Aorta (tissue), 5 donors: ENCODE measurements around the gene SLC27A1. TPM values are rescaled to one million over a fixed set of nuclear protein-coding genes. Genes with fewer than 3 reads are reported as not detected.
A peak's percentile ranks its signal among the peaks of the same experiment; 100 is the strongest.
"Not testable (repeated sequence)": the region's sequence is repeated elsewhere in the genome, so short reads cannot be mapped to it uniquely, and the experiment has no call there.

Experiments
- ATAC-seq: fragments of 200-7000 bp; cut with Tn5 transposase; one replicate; pipeline ENCODE4 v1.9.1; 2022; ENCODE audit warnings: moderate library complexity; ENCODE audit not compliant: low FRiP score
- DNase-seq, 2 donors: peaks; one replicate each; pipeline ENCODE4 v3.0.0-alpha.2; 2020
- H3K27ac ChIP-seq, 2 donors: one replicate each; pipeline ENCODE4 v1.5.1; 2013; ENCODE audit warnings: low read length in 2 of 2, mild to moderate bottlenecking in 2 of 2, moderate library complexity in 2 of 2, control low read depth in 1 of 2, inconsistent platforms in 1 of 2, low read depth in 1 of 2
- H3K27me3 ChIP-seq, 2 donors: one replicate each; pipeline ENCODE4 v1.6.1; 2013; ENCODE audit warnings: control low read depth in 1 of 2, low read length in 1 of 2, mild to moderate bottlenecking in 1 of 2, moderate library complexity in 1 of 2; ENCODE audit not compliant: insufficient read depth in 2 of 2, control insufficient read depth in 1 of 2
- H3K36me3 ChIP-seq, 2 donors: one replicate each; pipeline ENCODE4 v1.6.1; 2013; ENCODE audit warnings: control low read depth in 1 of 2, low read length in 1 of 2, mild to moderate bottlenecking in 1 of 2; ENCODE audit not compliant: insufficient read depth in 2 of 2, control insufficient read depth in 1 of 2
- H3K4me1 ChIP-seq, 2 donors: one replicate each; pipeline ENCODE4 v1.6.1; 2013; ENCODE audit warnings: low read length in 2 of 2, control low read depth in 1 of 2, mild to moderate bottlenecking in 1 of 2, moderate library complexity in 1 of 2; ENCODE audit not compliant: insufficient read depth in 2 of 2, control insufficient read depth in 1 of 2
- H3K4me3 ChIP-seq, 2 donors: one replicate each; pipeline ENCODE4 v1.5.1; 2013; ENCODE audit warnings: low read length in 2 of 2, control low read depth in 1 of 2, mild to moderate bottlenecking in 1 of 2
- H3K9me3 ChIP-seq: one replicate; pipeline ENCODE4 v1.6.1; 2013; ENCODE audit warnings: mild to moderate bottlenecking, low read length; ENCODE audit not compliant: control insufficient read depth
- WGBS, 2 donors: extraction: QIAGEN DNeasy Blood & Tissue Kit; methylation state at CpG; one replicate each; pipeline ENCODE4 v1.1.7; 2013; 5-methylcytosine and 5-hydroxymethylcytosine counted together
- intact Hi-C, 2 donors: fragments of 100-400 bp; cut with DNase I; formaldehyde crosslinking; loops; one replicate each; pipeline versions ENCODE4 v1.14.2 to v1.15.0; 2022
- polyA plus RNA-seq, 2 donors: library from polyadenylated mRNA; stranded (reverse); fragments of 200-250 nt; gene quantifications; one replicate each; pipeline ENCODE4 v1.2.3, GENCODE V29; 2013
- total RNA-seq, 2 donors: library from RNA; stranded (reverse); fragmentation: NEBNext Ultra II Directional; extraction: Animal tissue kit (Norgen Biotek cat#: 25700); gene quantifications; one replicate each; pipeline ENCODE4 v1.2.1, GENCODE V29; 2021
- donor health status: healthy with polysubstance abuse.
- donor health status: Bipolar disorder and iron deficiency.
- donor health status: DM: no; HTN: no; CAD: no.
- donor health status: DM: no; HTN: no; CAD: no.
- donor health status: DM: yes; HTN: yes; CAD: no.

The SLC27A1 gene
- total and polyA plus RNA-seq, 4 donors: 6.8 to 37.8 (median 17.1) TPM

DNA sequence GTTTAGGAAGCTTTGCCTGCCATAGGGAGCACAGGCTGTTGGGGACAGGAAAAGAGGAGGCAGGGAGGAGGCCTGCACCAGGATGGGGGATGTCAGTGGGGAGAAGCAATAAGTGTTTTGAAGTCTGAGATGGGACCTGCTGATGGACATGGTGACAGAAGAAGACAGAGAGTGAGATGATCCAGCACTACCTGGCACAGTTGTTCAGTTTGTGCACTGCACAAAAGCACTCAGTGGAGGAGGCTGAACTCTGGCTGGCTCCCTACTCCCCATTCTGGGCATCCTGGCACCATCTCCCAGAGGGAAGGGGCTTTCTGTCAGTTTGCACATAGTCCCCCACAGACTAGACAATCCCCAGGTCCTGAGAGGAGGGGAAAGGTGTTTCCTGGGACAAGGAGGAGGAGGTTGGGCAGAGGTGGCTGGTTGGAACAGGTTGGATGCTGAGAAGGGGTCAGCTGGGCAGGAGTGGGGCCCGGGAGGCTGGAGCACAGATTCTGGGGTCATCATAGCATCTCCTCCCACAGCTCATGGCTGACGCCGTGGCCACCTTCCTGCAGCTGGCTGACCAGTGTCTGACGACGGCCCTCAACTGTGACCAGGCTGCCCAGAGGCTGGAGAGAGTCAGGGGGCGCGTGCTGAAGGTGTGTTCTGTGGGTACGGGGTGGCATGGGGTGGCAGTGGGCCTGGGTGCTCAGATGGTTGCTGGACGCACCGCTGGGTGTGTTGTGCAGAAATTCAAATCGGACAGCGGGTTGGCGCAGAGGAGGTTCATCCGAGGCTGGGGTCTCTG lies 72.7 kb downstream of the SLC27A1 start:
- H3K36me3 ChIP-seq: no peaks in the 10 kb centered on the region
- DNase-seq (no peak), ATAC-seq (no peak)
- no peak overlapping the region for H3K4me3 ChIP-seq
- no peaks in the 10 kb centered on the region for H3K4me1 ChIP-seq
- intact Hi-C loops: no loop called here
- H3K27ac ChIP-seq: no peak overlapping the region
- WGBS, 2 donors: 77 to 78% methylated on average over 14 of the region's 14 CpGs
- H3K27me3 ChIP-seq: no peaks in the 10 kb centered on the region
- H3K9me3 ChIP-seq: no peaks in the 10 kb centered on the region

DNA sequence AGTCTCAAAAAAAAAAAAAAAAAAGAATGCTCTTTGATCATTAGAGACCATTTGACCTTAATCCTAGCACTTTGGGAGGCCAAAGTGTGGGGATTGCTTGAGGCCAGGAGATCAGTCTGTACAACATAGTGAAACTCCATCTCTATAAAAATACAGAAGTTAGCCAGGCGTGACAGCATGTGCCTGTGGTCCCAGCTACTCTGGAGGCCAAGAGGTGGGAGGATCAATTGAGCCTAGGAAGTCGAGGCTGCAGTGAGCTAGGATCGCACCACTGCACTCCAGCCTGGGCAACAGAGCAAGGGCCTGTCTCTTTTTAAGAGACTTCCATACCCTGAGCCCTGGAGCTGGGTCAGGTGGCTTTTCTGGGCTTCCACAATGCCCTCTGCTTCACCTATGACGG lies 73.7 kb downstream of the SLC27A1 start:
- no peak overlapping the region for H3K27ac ChIP-seq
- H3K27me3 ChIP-seq: no peaks in the 10 kb centered on the region
- H3K4me1 ChIP-seq: no peaks in the 10 kb centered on the region
- WGBS, 2 donors: 74 to 79% methylated on average over 4 of the region's 4 CpGs
- DNase-seq: no peak
- intact Hi-C loops: no loop called here
- no peak overlapping the region for H3K4me3 ChIP-seq
- H3K9me3 ChIP-seq: no peaks in the 10 kb centered on the region
- no peaks in the 10 kb centered on the region for H3K36me3 ChIP-seq
- no peak for ATAC-seq

DNA sequence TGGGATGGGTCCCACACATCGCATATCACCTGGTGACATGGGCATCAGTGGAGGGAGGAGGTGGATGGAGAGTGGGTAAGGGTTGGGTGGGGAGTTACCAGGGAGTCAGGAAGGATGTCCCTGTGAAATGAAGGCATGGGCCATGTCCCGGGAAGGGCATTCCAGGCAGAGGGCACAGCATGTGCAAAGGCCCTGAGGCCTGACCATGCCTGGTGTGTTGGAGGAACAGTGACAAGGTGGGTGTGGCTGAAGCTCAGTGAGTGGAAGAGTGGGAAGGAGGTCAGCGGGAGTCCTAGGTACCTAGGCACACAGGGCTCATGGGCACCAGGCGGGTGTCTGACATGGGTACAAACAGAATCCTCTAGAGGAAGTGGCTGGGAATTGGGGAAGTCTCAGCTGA lies 74.1 kb downstream of the SLC27A1 start:
- no peaks in the 10 kb centered on the region for H3K36me3 ChIP-seq
- H3K4me1 ChIP-seq: no peaks in the 10 kb centered on the region
- H3K27ac ChIP-seq: no peak overlapping the region
- intact Hi-C loops: no loop called here
- 96% methylated on average over 4 of the region's 4 CpGs for WGBS, 2 donors
- no peak overlapping the region for H3K4me3 ChIP-seq
- H3K27me3 ChIP-seq: no peaks in the 10 kb centered on the region
- ATAC-seq (no peak), DNase-seq (no peak)
- no peaks in the 10 kb centered on the region for H3K9me3 ChIP-seq

DNA sequence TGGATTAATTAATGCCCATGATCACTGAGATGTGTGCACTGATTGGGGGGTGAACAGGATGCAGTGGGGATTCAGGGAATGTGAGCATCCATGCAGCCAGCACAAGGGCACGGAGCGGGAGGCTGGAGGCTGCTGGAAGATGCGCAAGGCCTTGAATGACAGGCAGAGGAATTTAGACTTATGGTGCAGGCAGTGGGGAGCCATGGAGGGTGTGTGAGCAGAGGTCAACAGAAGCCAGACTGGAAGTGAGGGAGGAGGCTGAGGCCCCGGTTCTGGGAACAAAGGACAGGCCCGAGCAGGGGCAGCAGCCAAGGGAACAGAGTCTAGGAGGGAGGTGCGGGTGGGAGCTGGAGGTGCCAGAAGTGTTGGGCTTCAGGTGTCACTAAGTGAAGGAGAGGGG lies 77.8 kb downstream of the SLC27A1 start:
- Histone ChIP-seq H3K27me3 (no peaks in the 10 kb centered on the region), H3K4me3 (no peak overlapping the region), H3K36me3 (no peaks in the 10 kb centered on the region), H3K4me1 (no peaks in the 10 kb centered on the region), H3K27ac (no peak overlapping the region), H3K9me3 (no peaks in the 10 kb centered on the region)
- DNase-seq: no peak
- intact Hi-C loops: no loop called here
- ATAC-seq: no peak
- 83 to 84% methylated on average over 6 of the region's 6 CpGs for WGBS, 2 donors

DNA sequence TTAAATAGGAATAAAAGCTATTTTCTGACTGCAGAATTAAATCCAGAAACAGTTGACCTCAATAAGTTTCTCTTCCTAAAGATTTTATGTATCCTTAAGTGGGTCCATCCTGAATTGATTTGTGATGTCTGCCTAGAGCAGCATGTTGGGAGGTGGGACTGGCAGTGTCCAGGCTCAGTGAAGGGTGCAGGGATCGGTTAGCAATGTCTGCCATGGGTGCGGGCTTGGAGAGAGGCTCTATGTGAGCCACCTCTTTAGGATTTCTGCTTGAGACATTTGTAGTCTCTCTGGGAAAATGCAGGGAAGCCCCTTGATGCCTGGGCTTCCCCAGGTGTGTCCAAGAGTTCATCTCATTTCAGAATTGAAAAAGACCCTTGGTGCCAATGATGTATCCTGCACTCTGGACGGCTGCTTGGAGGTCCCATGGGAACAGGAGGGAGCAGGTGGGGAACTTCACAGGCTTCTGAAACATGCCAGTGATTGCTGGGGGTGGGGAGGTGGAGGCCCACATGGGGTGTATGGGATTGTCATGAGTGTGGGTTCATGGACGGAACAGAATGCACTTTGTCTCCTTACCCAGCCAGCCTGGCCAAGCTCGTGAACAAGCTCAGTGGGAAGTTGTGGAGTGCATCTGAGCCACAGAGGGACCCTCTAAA lies 78.9 kb downstream of the SLC27A1 start:
- WGBS, 2 donors: 68 to 71% methylated on average over 5 of the region's 5 CpGs
- Histone ChIP-seq H3K27ac (no peak overlapping the region), H3K4me3 (no peak overlapping the region), H3K36me3 (no peaks in the 10 kb centered on the region), H3K4me1 (no peaks in the 10 kb centered on the region), H3K27me3 (no peaks in the 10 kb centered on the region), H3K9me3 (no peaks in the 10 kb centered on the region)
- ATAC-seq (no peak), DNase-seq (no peak)
- intact Hi-C loops: no loop called here

DNA sequence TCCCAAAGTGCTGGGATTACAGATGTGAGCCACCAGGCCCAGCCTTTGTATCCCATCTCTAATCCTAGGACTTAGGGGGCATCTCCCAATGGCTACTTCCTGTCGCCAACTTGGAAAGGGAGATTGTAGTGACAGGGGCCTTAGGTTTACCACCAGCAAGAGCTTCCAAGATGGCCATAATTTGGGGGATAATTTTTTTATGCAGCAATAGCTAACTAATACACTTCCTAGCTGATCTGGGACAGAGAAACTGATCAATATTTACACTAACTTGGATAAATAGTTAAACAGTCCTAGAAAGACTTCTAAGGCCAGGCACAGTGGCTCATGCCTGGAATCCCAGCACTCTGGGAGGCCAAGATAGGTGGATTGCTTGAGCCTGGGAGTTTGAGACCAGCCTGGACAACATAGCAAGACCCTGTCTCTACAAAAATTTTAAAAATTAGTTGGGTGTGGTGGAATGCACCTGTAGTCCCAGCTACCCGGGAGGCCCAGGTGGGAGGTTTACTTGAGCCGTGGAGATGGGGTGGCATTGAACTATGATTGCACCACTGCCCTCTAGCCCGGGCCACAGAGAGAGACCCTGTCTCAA lies 79.8 kb downstream of the SLC27A1 start:
- no peaks in the 10 kb centered on the region for H3K9me3 ChIP-seq
- H3K27me3 ChIP-seq: no peaks in the 10 kb centered on the region
- WGBS, 2 donors: 91 to 95% methylated on average over 4 of the region's 4 CpGs
- no peaks in the 10 kb centered on the region for H3K36me3 ChIP-seq
- intact Hi-C loops: no loop called here
- H3K4me1 ChIP-seq: no peaks in the 10 kb centered on the region
- no peak for DNase-seq
- ATAC-seq: no peak
- H3K27ac ChIP-seq: no peak overlapping the region
- H3K4me3 ChIP-seq: no peak overlapping the region

DNA sequence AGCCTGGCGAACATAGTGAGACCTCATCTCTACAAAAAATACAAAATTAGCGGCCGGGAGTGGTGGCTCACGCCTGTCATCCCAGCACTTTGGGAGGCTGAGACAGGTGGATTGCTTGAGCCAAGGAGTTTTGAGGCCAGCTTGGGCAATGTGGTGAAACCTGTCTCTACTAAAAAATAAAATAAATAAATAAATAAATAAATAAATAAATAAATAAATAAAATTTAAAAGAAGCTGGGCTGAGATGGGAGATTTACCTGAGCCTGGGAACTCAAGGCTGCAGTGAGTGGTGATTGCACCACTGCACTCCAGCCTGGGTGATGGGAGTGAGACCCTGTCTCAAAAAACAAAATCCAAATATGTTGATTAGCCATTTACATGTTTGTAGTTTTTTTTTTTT lies 82.4 kb downstream of the SLC27A1 start:
- H3K4me3 ChIP-seq, H3K9me3 ChIP-seq, H3K36me3 ChIP-seq, H3K27me3 ChIP-seq, H3K4me1 ChIP-seq, H3K27ac ChIP-seq, intact Hi-C loops, DNase-seq, ATAC-seq: not testable (repeated sequence)
- WGBS, 2 donors: 94 to 97% methylated on average over 4 of the region's 4 CpGs

DNA sequence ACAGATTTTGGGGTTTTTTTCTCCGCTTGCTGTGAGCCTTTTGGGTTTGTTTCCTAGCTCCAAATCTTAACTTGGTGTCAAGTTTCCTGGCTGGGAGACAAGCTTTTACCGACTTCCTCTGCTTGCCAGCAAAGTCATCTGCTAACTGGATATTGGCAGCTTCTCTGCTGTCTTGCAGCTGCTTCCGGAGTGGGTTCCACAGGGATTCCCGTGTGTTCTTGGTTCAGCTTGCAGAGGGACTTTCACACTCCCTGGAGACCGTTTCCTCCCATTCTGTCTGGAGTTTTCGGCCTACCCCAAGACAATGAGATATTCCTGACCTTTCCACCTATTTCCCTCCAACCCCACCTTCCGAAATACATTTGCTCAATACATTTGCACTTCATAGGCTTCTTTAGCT lies 82.9 kb downstream of the SLC27A1 start:
- Histone ChIP-seq H3K27ac (peak overlapping the region in 1 of 2 donors; percentile 19), H3K9me3 (no peaks in the 10 kb centered on the region), H3K27me3 (no peaks in the 10 kb centered on the region), H3K4me3 (no peak overlapping the region), H3K36me3 (no peaks in the 10 kb centered on the region), H3K4me1 (no peaks in the 10 kb centered on the region)
- peak in 1 of 2 donors; percentile 78 for DNase-seq
- intact Hi-C loops: no loop called here
- WGBS, 2 donors: 31 to 42% methylated on average over 7 of the region's 7 CpGs
- no peak for ATAC-seq
